GDM1 (cell line): ENCODE results near the gene SPAG17.
"Not testable (repeated sequence)": the region's sequence is repeated elsewhere in the genome, so short reads cannot be mapped to it uniquely, and the experiment has no call there.

Source experiments
- DNase-seq: peaks from one replicate; lab custom pipeline; 2025; lab: John Stamatoyannopoulos, UW

The SPAG17 gene

DNA sequence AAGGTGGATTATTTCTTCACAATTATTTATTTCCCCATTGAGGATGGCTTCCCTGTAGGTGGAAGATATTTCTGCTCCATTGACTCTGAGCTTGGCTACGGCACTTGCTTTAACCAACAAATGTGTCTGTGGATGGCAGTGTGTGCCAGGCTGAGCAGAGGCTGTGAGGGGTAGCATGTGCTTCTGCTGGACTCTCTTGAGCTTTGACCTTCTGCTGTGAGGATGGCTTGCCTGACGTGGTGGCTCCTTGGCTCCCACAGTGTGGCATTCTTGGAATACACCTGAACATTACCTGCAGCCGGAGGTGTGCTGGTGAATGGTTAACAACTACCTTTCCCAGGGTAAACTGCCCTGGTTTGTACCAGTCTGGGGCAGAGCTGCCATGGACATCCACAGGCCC is 208.6 kb downstream of the SPAG17 start:
- no peak for DNase-seq

DNA sequence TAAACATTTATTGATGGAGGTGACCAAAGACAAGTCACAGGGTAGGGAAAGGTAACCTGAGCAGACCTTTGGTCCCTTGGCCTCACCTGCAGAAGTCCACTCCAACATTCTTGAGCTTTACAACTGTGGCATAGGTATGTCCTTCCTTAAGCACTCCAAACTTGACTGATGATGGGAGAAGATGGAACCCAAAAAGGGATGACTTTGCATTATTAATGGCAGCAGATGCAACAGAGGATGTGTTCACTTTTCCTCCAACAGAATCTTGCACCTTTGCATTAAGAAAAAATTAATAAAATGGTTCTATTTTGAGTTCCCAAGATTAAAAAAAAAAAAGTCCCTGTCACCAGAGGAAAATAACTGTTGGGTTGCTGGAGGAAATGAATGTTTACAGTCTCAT is 213.3 kb downstream of the SPAG17 start:
- no peak for DNase-seq

DNA sequence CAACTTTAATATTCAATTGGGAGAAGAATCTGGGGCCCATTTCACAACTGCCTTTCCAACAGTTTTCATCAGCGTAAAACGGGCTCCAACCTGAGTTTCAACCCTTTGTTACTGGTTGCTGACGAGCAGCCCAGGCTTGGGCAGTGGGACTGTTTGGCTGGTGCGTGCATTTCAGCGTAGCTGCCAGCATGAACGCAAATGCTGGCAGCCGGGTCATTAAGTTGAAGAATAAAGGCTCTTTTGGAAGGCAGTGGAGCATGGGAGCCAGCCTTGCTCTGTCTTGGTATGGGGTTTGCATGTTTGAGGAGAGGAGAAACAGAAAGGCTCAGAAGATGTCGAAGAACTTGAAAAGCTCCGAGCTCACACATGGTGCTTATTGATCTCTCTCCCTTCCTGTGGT is 214.8 kb downstream of the SPAG17 start:
- no peak for DNase-seq

DNA sequence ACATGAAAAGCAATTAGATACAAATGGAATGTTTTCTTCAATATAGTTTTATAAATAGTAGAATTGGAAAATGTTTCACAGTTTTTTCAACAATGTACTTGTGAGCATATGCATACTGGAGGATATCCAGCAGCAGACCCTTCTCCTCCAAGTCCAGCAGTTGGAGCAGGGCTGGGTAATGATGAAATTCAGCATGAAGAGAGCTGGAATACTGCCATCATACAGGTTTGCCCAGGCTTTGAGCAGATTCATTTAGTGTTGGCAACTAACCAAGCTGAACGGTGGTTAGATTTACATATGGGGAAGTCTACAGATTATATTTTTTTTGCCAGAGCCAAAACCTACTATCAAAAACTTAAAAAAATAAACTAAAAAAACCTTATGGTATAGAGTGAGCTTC is 217.1 kb downstream of the SPAG17 start:
- DNase-seq, result no peak

DNA sequence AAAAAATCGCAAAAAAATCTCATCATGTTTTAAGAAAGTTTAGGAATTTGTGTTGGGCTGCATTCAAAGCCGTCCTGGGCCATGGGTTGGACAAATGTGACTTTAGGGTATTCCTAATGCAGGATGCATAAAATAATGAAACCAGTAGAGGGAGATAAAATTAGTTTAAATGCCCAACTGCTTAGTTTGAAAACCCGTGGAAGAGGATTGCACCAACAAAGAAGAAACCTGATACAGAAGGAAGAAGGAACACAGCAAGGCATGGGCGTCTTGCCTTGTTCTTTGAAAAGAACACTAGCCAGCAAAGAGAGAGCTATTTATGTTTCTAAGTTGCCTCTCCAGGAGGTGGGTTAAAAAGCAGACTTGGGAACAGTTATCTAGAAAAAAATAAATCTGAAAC is 217.6 kb downstream of the SPAG17 start:
- DNase-seq, result no peak

DNA sequence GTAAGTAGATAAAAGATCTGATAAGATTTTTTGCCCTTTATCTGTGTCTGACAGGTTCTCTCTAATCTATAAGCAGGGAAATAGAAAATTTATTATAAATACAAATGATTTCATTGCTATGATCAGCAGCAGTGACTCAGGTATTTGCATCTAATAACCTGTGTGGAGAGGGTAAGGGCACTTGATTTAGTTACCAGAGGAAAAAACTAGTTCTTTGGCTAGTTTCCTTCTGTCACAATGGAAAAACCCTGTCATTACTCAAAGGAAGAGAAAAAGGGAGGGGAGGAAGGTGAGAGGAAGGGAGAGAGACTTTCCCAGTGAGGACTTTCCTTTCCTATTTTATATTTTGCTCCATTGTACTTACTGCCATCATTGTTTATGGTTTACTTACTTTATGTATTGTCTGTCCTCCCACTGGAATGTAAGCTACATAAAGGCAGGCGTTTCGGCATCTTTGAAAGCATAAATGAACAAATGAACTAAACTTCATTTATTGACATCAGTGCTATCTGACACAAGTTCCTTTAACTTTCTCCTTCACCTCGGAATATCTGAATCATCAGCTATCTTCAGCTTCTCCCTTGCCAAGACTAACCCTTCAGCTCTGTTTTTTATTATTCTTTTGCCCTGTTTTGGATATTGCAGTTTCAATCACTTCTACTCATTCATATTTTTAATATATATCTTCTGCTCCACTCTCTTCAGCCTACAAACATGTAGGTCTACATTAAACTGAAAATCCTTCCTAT is 220.6 kb downstream of the SPAG17 start:
- no peak for DNase-seq

DNA sequence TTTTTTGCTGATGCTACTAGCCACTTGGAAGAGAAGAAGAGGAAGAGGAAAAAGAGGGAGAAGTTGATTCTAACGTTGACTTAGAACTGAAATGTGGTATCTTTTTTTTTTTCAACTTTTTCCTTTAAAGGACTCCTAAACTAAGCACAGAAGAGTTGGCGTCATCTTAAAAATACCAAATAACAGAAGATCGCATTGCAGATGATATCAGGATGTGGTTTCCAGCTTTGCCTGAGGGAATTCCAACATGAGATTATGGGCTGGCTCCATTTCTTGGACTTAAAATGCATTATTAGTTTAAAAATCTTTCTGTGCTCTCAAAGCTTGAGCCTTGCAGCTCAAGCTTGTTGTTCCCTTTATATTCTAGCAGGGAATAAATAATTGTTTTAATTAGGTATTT is 225.7 kb downstream of the SPAG17 start:
- no peak for DNase-seq

DNA sequence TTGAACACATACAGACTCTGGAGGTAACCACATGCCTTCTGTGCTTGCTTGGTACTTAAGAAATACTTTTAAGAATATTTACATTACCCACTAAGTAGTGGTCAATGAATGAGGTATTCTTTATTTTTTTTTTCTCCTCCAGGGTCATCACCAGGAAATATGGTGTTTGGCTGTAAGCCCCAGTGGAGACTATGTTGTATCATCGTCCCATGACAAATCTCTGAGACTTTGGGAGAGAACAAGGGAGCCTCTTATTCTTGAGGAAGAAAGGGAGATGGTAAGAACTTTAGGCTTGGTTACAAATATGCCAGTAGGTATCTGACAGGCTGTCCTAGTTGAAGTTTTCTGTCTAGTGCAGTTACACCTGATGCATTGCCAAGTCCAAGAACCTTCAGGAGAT is 232.6 kb downstream of the SPAG17 start:
- no peak for DNase-seq

DNA sequence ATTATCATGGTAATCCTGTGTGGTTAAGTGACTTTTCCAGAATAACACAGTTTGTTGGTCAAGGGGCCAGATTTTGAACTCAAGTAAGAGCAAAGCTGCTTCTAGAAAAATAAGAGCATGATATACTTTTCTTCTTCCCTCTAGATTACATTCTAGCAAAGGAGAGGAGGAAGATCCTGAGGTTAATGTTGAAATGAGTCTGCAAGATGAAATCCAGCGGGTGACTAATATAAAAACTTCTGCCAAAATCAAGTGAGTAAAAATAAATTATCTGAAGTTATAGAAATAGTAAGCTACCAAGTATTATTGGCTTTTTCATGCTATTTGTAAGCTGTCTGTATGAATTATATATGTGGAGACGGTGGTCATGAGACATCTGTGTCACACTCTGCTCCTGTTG is 242.7 kb downstream of the SPAG17 start:
- no peak for DNase-seq

DNA sequence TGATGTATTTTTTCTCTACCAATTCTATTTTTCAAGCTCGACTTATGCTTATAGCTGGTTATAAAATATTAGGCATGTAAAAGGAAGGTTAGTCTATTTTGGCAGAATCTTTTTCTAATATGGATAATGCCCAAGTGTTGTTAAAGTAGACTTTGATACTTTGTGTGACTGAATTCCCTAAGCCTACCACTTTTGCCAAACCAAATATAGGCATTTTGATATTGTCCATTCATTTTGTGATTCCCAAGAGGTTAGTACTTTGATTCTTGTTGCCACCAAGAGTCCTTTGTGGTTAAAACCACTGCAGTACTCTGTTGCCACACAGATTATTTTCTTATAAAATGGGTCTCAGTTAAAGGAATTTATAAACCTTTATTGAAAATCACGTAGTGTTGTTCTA is 251.3 kb downstream of the SPAG17 start:
- no peak for DNase-seq

DNA sequence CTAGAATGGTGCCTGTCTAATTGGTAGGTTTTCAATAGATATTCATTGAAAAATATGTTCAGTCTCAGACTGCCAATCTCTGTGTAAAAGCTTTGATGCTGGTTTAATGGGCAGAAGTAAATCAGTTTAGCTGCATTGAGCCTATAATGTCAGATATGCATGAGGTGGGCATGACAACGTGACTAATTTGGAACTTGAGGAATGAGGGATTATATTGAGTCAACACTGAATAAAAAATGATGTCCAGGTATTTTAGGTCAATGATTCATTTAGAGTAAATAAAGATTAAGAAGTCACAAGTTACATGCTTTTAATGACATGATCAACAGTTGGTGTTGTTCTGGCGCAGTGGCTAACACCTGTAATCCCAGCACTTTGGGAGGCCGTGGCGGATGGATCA is 252.5 kb downstream of the SPAG17 start:
- DNase-seq, result no peak

DNA sequence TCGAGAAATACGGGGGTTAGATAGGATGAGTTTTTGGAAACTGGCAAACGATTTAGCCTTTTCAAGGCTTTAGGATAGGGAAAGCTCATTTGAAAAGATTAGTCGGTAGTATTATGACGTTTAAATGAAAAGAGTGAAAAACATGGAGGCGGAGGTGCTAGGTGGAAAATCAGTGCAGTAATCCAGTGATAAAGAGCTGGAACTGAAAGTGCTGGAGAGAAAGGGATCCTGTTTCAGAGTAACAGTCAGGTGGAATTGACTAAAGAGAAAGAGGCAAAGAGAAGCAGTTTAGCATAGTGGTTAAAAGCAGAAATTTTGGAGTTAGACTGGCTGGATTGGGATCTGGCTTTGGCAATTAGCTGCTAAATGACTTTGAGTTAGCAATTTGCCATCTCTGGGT is 254.5 kb downstream of the SPAG17 start:
- no peak for DNase-seq

DNA sequence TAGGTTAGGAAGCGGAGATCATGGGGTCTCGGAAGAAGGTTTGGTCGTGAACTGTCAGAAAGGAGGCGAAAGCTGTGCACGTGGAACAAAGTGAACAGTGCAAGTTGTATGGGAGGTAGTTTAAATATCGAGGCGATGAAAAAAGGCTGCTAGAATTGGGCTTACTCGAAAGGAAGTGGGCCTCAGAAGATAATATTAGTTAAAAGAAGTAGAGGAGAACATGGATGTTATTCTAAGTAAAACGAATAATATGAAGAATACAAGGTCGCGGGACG is 254.9 kb downstream of the SPAG17 start:
- DNase-seq, result no peak

DNA sequence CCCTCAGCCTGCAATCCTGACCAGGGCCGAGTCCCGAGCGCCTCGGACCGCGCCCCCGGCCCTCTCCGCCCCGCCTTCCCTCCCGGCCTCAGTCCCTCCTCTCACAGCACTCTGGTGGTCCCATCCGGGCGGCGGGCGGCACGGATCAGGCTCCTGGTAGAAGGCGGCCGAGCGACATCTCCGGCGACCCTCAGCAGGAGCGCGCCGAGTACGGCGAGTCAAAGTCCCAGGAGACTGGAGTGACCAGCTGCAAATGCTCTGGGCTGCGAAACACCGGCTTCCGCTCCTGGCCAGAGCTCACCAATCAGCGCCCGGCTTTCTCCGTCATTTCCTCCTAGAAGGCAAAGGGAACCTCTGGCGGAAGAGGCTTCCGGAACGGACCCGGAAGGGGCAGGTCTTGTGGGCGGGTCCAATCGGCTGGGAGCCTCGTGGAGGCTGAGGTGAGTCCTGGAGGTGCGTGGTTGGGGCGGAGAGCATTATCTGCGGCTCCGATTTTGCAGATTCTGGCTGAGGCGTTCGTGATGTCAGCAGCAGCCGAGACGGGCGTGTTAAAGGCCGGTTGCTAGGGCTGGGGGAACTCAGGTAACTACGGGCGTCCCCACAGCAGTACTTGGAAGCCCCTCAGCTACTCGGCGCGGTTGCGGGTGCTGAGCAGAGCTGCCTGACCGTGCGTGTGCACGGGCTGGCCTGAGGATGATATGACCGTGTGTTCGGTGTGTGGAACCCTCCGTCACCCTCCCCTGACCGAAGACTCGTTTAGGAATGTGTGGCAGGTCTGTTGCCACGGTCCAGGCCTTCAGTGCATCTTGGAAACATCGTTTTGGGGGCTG is 255.5 kb downstream of the SPAG17 start, which contains the start of the genes GDAP2 and WDR3:
TSS of gene GDAP2 (minus strand) at position 279 of the 830 bp plus-strand sequence. CDS start 9,264 bp downstream, outside the sequence.
TSS of gene WDR3 (plus strand) at position 397 of the 830 bp plus-strand sequence. CDS start 3,581 bp downstream, outside the sequence.
- peak; percentile 91 for DNase-seq

DNA sequence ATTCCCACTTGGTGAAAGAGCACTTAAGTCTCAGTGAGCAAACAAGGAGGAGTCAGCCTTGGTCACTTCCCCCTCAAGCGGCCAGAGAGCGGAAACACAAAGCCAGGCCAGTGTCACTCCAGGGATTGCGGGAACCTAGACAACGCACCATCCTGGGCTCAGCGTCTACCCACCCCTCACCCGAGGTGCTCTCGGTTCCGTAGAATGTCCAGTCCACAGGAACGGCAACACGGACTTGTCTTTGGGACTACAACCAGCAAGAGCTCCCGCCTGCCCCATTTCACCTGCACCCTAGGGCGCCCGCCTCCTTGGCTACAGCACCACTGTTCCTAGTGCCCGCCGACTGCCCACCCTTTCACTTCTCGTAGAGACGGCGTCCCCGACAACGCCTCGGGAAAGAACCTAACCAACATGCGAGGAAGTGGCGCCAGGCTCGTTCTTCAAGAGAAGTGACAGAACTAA is 256.1 kb downstream of the SPAG17 start:
- DNase-seq, result no peak

DNA sequence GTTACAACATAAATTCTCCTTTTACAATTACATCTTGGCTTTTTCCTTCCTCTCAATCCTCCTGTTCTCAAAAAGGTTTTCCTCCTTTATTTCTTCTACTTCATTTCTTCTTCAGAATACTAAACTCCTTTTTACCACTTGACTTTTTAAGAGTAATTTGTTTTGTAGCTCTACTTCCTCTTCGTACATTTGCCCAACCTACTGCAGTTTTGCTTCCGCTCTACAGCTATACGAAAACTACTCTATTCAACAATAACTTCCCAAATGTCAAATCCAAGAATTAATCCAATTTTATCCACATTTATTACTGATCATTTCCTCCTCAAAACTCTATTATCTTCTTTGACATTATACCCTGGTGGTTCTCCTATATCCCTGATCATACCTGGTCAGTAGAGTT is 259.0 kb downstream of the SPAG17 start:
- no peak for DNase-seq

DNA sequence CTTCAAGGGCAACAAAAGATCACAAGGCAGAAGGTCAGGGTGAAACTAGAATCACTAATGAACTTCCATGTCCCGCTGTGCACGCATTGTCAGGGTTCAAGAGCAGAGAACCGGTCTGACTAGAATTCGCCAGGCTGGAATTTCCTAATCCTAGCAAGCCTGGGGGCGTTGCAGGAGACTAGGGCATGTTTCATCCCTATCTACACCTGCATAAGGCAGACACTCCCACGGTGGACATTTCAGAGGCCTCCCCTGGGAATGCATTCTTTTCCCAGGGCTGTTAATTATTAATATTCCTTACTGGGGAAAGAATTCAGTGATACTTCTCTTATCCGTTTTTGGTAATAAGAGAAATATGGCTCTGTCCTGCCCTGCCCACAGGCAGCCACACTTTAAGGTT is 262.3 kb downstream of the SPAG17 start:
- not testable (repeated sequence) for DNase-seq

DNA sequence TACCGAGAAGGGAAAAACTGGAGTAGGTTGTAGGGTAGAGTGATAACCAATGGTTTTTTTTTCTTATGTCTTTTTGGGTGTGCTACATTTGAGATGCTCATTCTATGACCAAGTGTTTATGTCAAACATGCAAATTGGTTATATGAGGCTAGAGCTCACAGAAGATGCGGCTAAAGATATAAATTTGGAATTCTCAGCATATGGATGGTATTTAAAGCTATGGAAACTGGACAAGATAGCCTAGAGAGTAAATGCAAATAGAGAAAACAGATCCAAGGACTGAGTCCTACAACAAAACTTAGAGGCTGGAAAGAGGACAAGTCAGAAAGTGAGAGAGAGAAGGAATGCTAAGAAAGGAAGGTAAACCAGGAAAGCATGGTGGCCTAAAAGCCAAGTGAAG is 263.0 kb downstream of the SPAG17 start:
- DNase-seq, result no peak

DNA sequence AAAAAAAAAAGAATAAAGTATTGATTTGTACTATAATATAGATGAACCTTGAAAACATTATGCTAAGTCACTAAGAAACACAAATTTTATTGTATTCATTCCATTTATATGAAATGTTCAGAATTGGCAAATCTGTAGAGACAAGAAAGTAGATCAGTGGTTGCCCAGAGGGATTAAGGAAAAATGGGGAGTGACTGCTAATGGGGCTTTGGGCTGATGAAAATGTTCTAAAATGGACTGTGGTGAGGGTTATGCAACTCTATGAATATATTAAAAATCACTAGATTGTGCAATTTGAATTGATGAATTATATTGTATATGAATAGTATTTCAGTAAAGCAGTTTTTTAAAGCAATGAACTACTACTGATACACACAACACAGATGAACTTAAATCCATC is 265.7 kb downstream of the SPAG17 start:
- DNase-seq, result no peak

DNA sequence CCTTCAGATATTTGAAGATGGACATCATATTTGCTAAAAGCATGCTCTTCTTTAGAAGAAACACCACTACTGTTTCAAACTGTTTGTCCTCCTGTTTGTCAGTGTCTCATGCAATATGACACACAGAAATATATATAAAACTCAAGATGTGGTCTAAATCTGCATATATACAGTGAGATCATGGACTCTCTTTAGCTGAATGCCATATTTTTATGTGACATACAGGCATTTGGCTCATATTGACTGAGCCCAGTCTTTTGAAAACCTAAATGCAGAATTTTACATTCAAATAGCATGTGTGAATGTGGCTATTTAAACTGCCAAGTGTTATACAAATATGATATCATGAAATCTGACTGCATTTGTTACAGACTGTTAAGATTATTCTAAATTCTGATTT is 274.0 kb downstream of the SPAG17 start:
- no peak for DNase-seq

DNA sequence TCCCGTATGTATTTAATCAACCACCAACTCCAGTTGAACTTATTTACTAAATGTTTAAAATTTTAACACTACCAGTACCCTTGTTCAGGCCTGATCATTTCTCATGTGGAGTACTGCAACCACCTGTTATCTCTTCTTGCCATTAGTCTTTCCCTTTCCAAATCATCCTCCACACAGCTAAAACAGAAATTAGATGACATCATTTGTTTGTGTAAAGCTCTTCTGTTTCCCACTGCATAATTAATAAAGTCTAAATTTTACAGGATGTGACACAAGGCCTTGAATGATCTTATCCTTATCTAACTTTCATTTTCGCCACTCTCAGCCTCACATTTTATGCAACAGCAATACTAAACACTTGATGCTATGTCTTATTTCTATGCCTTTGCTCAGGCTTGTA is 280.0 kb downstream of the SPAG17 start:
- DNase-seq, result no peak

DNA sequence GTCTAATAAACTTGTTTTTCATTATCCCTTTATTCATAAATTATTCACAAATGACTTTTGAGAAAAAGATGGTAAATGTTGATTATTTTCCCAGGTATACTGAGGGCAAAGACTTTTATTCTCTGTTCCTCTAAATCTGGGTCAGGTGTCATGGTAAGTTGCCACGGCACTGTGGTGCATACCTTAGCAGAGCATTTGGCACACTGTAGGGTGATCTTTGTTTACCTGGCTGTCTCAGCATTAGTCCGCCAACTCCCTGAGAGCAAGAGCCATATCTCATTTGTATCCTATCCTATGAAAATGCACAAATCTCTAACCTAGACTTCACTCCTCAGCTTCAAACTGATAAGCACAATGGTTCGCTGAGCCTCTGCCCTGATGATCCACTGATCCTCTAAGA is 280.5 kb downstream of the SPAG17 start:
- DNase-seq, result no peak
